ENCODE data around the gene WIPF1.

Gene WIPF1

GRCh38 chr2:174633623-174633930 lies 36.0 kb upstream of the WIPF1 start:
- H3K27me3 ChIP-seq (ENCODE audit: insufficient read depth, low read length, poor library complexity, severe bottlenecking), result no peaks in the 10 kb centered on the region
- peak overlapping the region; percentile 52; the same call in 1 of the 2 replicates for H2AFZ ChIP-seq (ENCODE audit: low read length)
- H3K36me3 ChIP-seq (ENCODE audit: insufficient read depth, low read length), result no peaks in the 10 kb centered on the region
- H3K79me2 ChIP-seq (ENCODE audit: insufficient read depth, low read length), result peaks cover 61% of the 10 kb centered on the region
- H3K4me1 ChIP-seq (ENCODE audit: insufficient read depth, low read length, poor library complexity, severe bottlenecking), result peaks cover 66% of the 10 kb centered on the region
- no peaks in the 10 kb centered on the region for H3K9me2 ChIP-seq (replicated peaks; ENCODE audit: low read depth, low read length)
- H3K9me3 ChIP-seq (ENCODE audit: insufficient read depth, low read depth, low read length), result no peaks in the 10 kb centered on the region
- H3F3A ChIP-seq (ENCODE audit: low read depth), result no peaks in the 10 kb centered on the region
- TF ChIP-seq CTCF (conservative IDR thresholded peaks at IDR 0.05; ENCODE audit: low read length) (no peak), EZH2phosphoT487 (IDR thresholded peaks at IDR 0.05; ENCODE audit: borderline replicate concordance) (no peak)
- H3K4me2 ChIP-seq (ENCODE audit: low read depth, low read length, poor library complexity, severe bottlenecking), result peak overlapping the region; percentile 99
- peaks cover 43% of the 10 kb centered on the region for H4K20me1 ChIP-seq (ENCODE audit: insufficient read depth, low read length, poor library complexity, severe bottlenecking)
- peak overlapping the region; percentile 83 for H3K4me3 ChIP-seq (ENCODE audit: low read length, poor library complexity, severe bottlenecking)
- peak overlapping the region; percentile 89 for H3K9ac ChIP-seq (ENCODE audit: low read depth, low read length, poor library complexity, severe bottlenecking)

- H3K4me3 ChIP-seq (ENCODE audit: low read length, poor library complexity, severe bottlenecking), result peak overlapping the region; percentile 83
- H3K9me3 ChIP-seq (ENCODE audit: insufficient read depth, low read depth, low read length), result no peaks in the 10 kb centered on the region
- TF ChIP-seq CTCF (conservative IDR thresholded peaks at IDR 0.05; ENCODE audit: low read length) (no peak), EZH2phosphoT487 (IDR thresholded peaks at IDR 0.05; ENCODE audit: borderline replicate concordance) (no peak)
- peaks cover 45% of the 10 kb centered on the region for H4K20me1 ChIP-seq (ENCODE audit: insufficient read depth, low read length, poor library complexity, severe bottlenecking)
- peak overlapping the region; percentile 99 for H3K4me2 ChIP-seq (ENCODE audit: low read depth, low read length, poor library complexity, severe bottlenecking)
- peaks cover 71% of the 10 kb centered on the region for H3K4me1 ChIP-seq (ENCODE audit: insufficient read depth, low read length, poor library complexity, severe bottlenecking)
- H3K27me3 ChIP-seq (ENCODE audit: insufficient read depth, low read length, poor library complexity, severe bottlenecking), result no peaks in the 10 kb centered on the region
- H3K36me3 ChIP-seq (ENCODE audit: insufficient read depth, low read length), result peaks cover 5% of the 10 kb centered on the region; the same call in 1 of the 2 replicates
- 0 out of 2 replicates have a peak overlapping the region, but pooled peaks have one; percentile 4 for H2AFZ ChIP-seq (ENCODE audit: low read length)
- H3K9ac ChIP-seq (ENCODE audit: low read depth, low read length, poor library complexity, severe bottlenecking), result peak overlapping the region; percentile 89
- H3K9me2 ChIP-seq (replicated peaks; ENCODE audit: low read depth, low read length), result no peaks in the 10 kb centered on the region
- peaks cover 67% of the 10 kb centered on the region for H3K79me2 ChIP-seq (ENCODE audit: insufficient read depth, low read length)
- H3F3A ChIP-seq (ENCODE audit: low read depth), result no peaks in the 10 kb centered on the region
Observed at GRCh38 chr2:174632841-174633622, 35.4 kb upstream of the WIPF1 start.

- Histone ChIP-seq H3K9me2 (replicated peaks; ENCODE audit: low read depth, low read length) (no peaks in the 10 kb centered on the region), H3K4me2 (ENCODE audit: low read depth, low read length, poor library complexity, severe bottlenecking) (peak overlapping the region; percentile 99), H3K36me3 (ENCODE audit: insufficient read depth, low read length) (peaks cover 5% of the 10 kb centered on the region; the same call in 1 of the 2 replicates), H3K9me3 (ENCODE audit: insufficient read depth, low read depth, low read length) (no peaks in the 10 kb centered on the region), H3K9ac (ENCODE audit: low read depth, low read length, poor library complexity, severe bottlenecking) (peak overlapping the region; percentile 89), H2AFZ (ENCODE audit: low read length) (no peak overlapping the region), H3K4me1 (ENCODE audit: insufficient read depth, low read length, poor library complexity, severe bottlenecking) (peaks cover 79% of the 10 kb centered on the region), H3K27me3 (ENCODE audit: insufficient read depth, low read length, poor library complexity, severe bottlenecking) (no peaks in the 10 kb centered on the region), H3F3A (ENCODE audit: low read depth) (no peaks in the 10 kb centered on the region), H3K79me2 (ENCODE audit: insufficient read depth, low read length) (peaks cover 80% of the 10 kb centered on the region), H3K4me3 (ENCODE audit: low read length, poor library complexity, severe bottlenecking) (peak overlapping the region; percentile 83), H4K20me1 (ENCODE audit: insufficient read depth, low read length, poor library complexity, severe bottlenecking) (peaks cover 49% of the 10 kb centered on the region)
- no peak for TF ChIP-seq CTCF (conservative IDR thresholded peaks at IDR 0.05; ENCODE audit: low read length)
- TF ChIP-seq EZH2phosphoT487 (IDR thresholded peaks at IDR 0.05; ENCODE audit: borderline replicate concordance), result no peak
Observed at GRCh38 chr2:174631009-174631981, 33.7 kb upstream of the WIPF1 start.
